ENCODE results near the gene FIBCD1.

The FIBCD1 gene

DNA sequence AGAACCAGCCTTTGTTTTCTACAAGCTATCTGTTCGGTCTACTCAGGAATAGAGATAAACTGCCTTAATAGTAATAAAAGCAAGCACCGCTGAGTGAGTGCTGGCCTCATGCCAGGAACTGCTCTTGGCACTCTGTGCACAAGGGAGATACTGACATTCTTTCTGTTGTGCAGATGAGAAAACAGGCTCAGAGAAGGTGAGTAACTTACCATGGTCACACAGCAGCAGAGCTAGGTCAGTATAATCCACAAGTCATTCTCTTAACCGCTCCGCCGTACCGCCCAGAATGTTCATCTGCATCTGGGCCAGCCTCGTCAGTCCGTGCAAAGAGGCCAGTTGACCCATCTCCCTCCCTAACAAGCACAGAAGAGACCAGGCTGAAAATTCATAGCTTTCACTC lies 69.8 kb downstream of the FIBCD1 start:
- Histone ChIP-seq H3K36me3 (ENCODE audit: control insufficient read depth, insufficient read depth, low read length) (no peaks in the 10 kb centered on the region), H3K27me3 (ENCODE audit: control insufficient read depth, insufficient read depth, low read length) (no peaks in the 10 kb centered on the region), H3K4me2 (ENCODE audit: low read length) (no peak overlapping the region), H3K4me1 (peaks cover 2% of the 10 kb centered on the region), H3K79me2 (peaks cover 10% of the 10 kb centered on the region), H3K4me3 (ENCODE audit: low read depth, low read length) (no peak overlapping the region), H3K27ac (no peak overlapping the region), H3K9ac (no peak overlapping the region), H2AFZ (no peak overlapping the region), H3K9me3 (ENCODE audit: control insufficient read depth, low read length) (no peaks in the 10 kb centered on the region)
- TF ChIP-seq, protein P1, sequence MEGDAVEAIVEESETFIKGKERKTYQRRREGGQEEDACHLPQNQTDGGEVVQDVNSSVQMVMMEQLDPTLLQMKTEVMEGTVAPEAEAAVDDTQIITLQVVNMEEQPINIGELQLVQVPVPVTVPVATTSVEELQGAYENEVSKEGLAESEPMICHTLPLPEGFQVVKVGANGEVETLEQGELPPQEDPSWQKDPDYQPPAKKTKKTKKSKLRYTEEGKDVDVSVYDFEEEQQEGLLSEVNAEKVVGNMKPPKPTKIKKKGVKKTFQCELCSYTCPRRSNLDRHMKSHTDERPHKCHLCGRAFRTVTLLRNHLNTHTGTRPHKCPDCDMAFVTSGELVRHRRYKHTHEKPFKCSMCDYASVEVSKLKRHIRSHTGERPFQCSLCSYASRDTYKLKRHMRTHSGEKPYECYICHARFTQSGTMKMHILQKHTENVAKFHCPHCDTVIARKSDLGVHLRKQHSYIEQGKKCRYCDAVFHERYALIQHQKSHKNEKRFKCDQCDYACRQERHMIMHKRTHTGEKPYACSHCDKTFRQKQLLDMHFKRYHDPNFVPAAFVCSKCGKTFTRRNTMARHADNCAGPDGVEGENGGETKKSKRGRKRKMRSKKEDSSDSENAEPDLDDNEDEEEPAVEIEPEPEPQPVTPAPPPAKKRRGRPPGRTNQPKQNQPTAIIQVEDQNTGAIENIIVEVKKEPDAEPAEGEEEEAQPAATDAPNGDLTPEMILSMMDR (IDR thresholded peaks at IDR 0.05) = no peak

GRCh38 chr9:130868230-130868629 lies 70.8 kb downstream of the FIBCD1 start:
- TF ChIP-seq, protein P1 (IDR thresholded peaks at IDR 0.05) = no peak
- Histone ChIP-seq H3K27me3 (ENCODE audit: control insufficient read depth, insufficient read depth, low read length) (no peaks in the 10 kb centered on the region), H3K4me2 (ENCODE audit: low read length) (no peak overlapping the region), H3K4me1 (peaks cover 2% of the 10 kb centered on the region), H3K36me3 (ENCODE audit: control insufficient read depth, insufficient read depth, low read length) (no peaks in the 10 kb centered on the region), H3K4me3 (ENCODE audit: low read depth, low read length) (no peak overlapping the region), H3K9ac (no peak overlapping the region), H2AFZ (no peak overlapping the region), H3K9me3 (ENCODE audit: control insufficient read depth, low read length) (no peaks in the 10 kb centered on the region), H3K27ac (no peak overlapping the region), H3K79me2 (peaks cover 14% of the 10 kb centered on the region)

GRCh38 chr9:130867556-130867955 lies 71.5 kb downstream of the FIBCD1 start:
- Histone ChIP-seq H3K36me3 (ENCODE audit: control insufficient read depth, insufficient read depth, low read length) (no peaks in the 10 kb centered on the region), H3K4me1 (peaks cover 2% of the 10 kb centered on the region)

GRCh38 chr9:130866474-130866965 lies 72.5 kb downstream of the FIBCD1 start:
- Histone ChIP-seq H3K27me3 (ENCODE audit: control insufficient read depth, insufficient read depth, low read length) (no peaks in the 10 kb centered on the region), H3K79me2 (peaks cover 11% of the 10 kb centered on the region), H3K4me1 (peaks cover 2% of the 10 kb centered on the region), H3K4me2 (ENCODE audit: low read length) (no peak overlapping the region), H3K4me3 (ENCODE audit: low read depth, low read length) (no peak overlapping the region), H2AFZ (no peak overlapping the region), H3K9ac (no peak overlapping the region), H3K27ac (no peak overlapping the region), H3K9me3 (ENCODE audit: control insufficient read depth, low read length) (no peaks in the 10 kb centered on the region), H3K36me3 (ENCODE audit: control insufficient read depth, insufficient read depth, low read length) (no peaks in the 10 kb centered on the region)
- TF ChIP-seq, protein P1 (IDR thresholded peaks at IDR 0.05) = peak; percentile 68

More at GRCh38 chr9:130867556-130867955, 71.5 kb downstream of the FIBCD1 start:
- TF ChIP-seq, protein P1 (IDR thresholded peaks at IDR 0.05) = no peak
- H3K4me2 ChIP-seq (ENCODE audit: low read length) = no peak overlapping the region
- H3K27ac ChIP-seq = no peak overlapping the region
- no peaks in the 10 kb centered on the region for H3K27me3 ChIP-seq (ENCODE audit: control insufficient read depth, insufficient read depth, low read length)
- no peak overlapping the region for H3K9ac ChIP-seq
- H2AFZ ChIP-seq = no peak overlapping the region
- no peaks in the 10 kb centered on the region for H3K9me3 ChIP-seq (ENCODE audit: control insufficient read depth, low read length)
- no peak overlapping the region for H3K4me3 ChIP-seq (ENCODE audit: low read depth, low read length)
- H3K79me2 ChIP-seq = peaks cover 11% of the 10 kb centered on the region

DNA sequence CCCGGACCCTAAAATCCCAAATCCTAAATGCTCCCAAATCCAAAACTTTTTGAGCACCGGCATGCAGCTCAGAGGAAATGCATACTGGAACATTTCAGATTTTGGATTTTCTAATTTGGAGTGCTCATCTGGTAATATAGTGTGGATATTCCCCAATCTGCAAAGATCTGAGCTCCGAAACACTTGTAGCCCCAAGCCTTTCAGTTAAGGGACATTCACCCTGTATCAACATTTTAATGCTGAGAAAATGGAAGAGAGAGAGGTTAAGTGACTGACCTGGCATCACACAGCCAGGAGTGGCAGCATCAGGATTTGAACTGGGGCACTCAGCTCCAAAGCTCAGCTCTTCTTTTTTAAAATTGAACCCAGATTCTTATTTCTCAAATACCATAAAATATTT lies 73.1 kb downstream of the FIBCD1 start:
- Histone ChIP-seq H3K27ac (no peak overlapping the region), H3K4me3 (ENCODE audit: low read depth, low read length) (no peak overlapping the region), H3K36me3 (ENCODE audit: control insufficient read depth, insufficient read depth, low read length) (no peaks in the 10 kb centered on the region), H2AFZ (no peak overlapping the region), H3K27me3 (ENCODE audit: control insufficient read depth, insufficient read depth, low read length) (no peaks in the 10 kb centered on the region), H3K4me1 (peaks cover 2% of the 10 kb centered on the region), H3K4me2 (ENCODE audit: low read length) (no peak overlapping the region), H3K79me2 (peaks cover 11% of the 10 kb centered on the region), H3K9me3 (ENCODE audit: control insufficient read depth, low read length) (no peaks in the 10 kb centered on the region), H3K9ac (no peak overlapping the region)
- TF ChIP-seq, protein P1 (IDR thresholded peaks at IDR 0.05) = no peak
